Heart left ventricle (tissue), 13 donors: ENCODE measurements around the gene TTYH1.

Experiments
- POLR2A ChIP-seq, 2 donors: fragments of 450-650 bp; IDR thresholded peaks; one replicate each; pipeline ENCODE4 v1.6.1; 2017; ENCODE audit warnings: antibody characterized with exemption in 2 of 2, mild to moderate bottlenecking in 2 of 2, moderate library complexity in 2 of 2
- TF ChIP-seq, protein P1 (sequence below), 12 donors: fragments of 200-600 bp; sonication (generic) in 4 of 12; IDR thresholded peaks; one replicate each; pipeline versions ENCODE4 v1.5.0 to v1.8.0; 2018 to 2022; ENCODE audit warnings: antibody characterized with exemption in 12 of 12, mild to moderate bottlenecking in 5 of 12
- donor health status: ischemic (EF 13 %, LVEDD 7.1; RV severe dilation, severe dysfunction).
- donor health status: DM: no; HTN: yes; CAD: no.
- donor health status: DM: no; HTN: no; CAD: no.
- donor health status: ischemic (EF 25% LVEDD 6.9; RV normal size, moderate dysfunction).
- donor health status: ischemic (EF 25% LVEDD 5.7; RV mildly dilated, moderate dysfunction).
- donor health status: ischemic (EF 35%, LVEDD 5.7; RV mildly dilated, moderate dysfunction).
- donor health status: nonischemic (EF 11% LVEDD 7.7; RV severe dilation, severe dysfunction).
- donor health status: DM: yes; HTN: yes; CAD: no.
- donor health status: PGD.
- donor health status: ischemic (EF 29% LVEDD 5.4; RV normal size, mild dysfunction).
- donor health status: nonischemic (EF 23%, LVEDD 6.1; RV moderate dilation, normal function).

DNA sequence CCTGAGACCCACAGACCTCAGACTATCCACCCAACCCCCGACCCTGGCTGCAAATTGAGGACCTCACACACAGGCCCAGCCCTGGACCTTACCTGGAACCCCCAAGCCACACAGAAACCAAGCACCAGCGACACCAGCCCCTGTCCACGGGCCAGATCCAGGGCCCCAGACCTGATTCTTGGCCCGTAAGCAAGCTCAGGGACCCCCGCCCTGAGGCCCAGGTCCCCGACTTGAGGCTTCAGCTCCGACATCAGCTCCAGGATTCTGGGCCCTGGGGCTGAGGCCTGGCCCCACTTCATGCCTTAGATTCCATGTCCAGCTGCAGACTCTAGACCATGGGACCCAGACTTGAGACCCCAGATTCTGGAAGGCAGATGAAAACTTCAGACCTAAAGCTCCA is 6.3 kb downstream of the TTYH1 start:
- TF ChIP-seq, protein P1, sequence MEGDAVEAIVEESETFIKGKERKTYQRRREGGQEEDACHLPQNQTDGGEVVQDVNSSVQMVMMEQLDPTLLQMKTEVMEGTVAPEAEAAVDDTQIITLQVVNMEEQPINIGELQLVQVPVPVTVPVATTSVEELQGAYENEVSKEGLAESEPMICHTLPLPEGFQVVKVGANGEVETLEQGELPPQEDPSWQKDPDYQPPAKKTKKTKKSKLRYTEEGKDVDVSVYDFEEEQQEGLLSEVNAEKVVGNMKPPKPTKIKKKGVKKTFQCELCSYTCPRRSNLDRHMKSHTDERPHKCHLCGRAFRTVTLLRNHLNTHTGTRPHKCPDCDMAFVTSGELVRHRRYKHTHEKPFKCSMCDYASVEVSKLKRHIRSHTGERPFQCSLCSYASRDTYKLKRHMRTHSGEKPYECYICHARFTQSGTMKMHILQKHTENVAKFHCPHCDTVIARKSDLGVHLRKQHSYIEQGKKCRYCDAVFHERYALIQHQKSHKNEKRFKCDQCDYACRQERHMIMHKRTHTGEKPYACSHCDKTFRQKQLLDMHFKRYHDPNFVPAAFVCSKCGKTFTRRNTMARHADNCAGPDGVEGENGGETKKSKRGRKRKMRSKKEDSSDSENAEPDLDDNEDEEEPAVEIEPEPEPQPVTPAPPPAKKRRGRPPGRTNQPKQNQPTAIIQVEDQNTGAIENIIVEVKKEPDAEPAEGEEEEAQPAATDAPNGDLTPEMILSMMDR (IDR thresholded peaks at IDR 0.05) = no peak
- TF ChIP-seq POLR2A (IDR thresholded peaks at IDR 0.05) = no peak
